ENCODE measurements around the gene RCE1.
"Not testable (repeated sequence)": the region's sequence is repeated elsewhere in the genome, so short reads cannot be mapped to it uniquely, and the experiment has no call there.

Gene RCE1, protein sequence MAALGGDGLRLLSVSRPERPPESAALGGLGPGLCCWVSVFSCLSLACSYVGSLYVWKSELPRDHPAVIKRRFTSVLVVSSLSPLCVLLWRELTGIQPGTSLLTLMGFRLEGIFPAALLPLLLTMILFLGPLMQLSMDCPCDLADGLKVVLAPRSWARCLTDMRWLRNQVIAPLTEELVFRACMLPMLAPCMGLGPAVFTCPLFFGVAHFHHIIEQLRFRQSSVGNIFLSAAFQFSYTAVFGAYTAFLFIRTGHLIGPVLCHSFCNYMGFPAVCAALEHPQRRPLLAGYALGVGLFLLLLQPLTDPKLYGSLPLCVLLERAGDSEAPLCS

DNA sequence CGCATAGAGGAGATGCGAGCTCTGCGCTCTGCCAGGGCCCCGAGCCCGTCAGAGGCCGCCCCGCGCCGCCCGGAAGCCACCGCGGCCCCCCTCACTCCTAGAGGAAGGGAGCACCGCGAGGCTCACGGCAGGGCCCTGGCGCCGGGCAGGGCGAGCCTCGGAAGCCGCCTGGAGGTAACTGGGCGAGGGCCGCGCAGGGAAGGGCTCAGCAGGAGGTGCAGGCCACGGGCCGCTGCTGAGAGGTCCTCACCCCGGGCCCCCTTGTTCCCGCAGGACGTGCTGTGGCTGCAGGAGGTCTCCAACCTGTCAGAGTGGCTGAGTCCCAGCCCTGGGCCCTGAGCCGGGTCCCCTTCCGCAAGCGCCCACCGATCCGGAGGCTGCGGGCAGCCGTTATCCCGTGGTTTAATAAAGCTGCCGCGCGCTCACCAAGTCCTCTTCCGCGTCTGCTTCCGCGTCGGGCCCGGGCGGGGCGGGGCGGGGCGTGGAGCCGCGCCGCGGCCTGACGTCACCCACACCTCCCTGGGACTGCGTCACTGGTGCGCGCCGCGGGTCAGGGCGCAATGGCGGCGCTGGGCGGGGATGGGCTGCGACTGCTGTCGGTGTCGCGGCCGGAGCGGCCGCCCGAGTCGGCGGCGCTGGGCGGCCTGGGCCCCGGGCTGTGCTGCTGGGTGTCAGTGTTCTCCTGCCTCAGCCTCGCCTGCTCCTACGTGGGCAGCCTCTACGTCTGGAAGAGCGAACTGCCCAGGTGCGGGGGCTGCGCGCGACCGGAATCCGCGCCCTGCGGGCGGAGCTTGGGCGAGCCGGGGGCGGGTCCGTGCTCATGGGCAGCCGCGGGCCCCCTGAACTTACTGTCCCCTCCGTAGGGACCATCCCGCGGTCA, at the start of gene RCE1:
Gene RCE1, plus strand, starts transcription at position 546 of the 880 bp plus-strand sequence. Its CDS starts 15 bp downstream, at position 561.
- peak; percentile 89 for FAIRE-seq
- DNase-seq (ENCODE audit: insufficient read length, low spot score) = peak; percentile 94

DNA sequence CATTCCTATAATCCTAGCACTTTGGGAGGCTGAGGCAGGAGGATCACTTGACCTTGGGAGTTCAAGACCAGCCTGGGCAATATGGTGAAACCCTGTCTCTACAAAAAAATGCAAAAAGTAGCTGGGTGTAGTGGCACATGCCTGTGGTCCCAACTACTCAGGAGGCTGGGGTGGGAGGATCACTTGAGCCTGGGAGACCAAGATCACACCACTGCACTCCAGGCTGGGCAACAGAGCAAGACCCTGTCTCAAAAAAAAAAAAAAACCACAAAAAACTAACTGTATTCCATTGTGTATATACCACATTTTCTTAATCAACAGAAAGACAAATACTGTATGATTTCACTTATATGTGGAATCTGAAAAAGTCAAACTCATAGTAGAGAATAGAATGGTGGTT, 43.4 kb upstream of the RCE1 start:
- peak; percentile 84 for FAIRE-seq
- not testable (repeated sequence) for DNase-seq (ENCODE audit: insufficient read length, low spot score)

DNA sequence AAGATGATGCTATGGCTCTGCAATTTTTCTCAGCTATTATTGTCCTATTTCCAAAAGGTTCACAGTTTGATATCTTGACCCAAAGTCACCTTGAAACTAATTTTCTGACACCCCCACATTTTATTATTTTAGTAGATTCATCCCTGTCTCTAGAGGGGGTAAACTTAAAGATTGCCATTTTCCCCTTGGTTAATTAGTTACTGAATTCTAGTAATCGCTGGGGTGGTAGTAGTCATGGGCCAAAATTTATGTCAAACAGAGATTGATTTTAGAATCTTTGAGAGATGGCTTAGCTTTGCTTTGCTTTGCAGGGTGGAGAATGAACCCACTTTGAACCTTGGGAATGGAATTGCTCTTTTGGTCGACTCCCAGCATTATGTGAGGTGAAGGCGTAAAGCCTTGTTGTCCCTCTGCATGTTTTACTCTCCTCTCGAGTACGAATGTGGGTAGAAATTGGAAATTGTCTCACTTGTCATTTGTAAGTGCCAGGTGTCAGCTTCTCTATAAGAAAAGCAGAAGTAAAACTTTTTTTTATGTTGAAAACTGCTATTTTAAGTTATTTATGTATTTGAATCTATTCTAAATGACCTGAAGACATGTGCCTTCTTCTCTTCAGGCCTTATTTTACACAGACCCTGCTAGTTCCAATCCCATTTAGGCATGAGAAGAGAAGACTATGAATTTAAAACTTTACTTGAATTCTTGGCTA, 42.4 kb upstream of the RCE1 start:
- FAIRE-seq = peak; percentile 95

DNA sequence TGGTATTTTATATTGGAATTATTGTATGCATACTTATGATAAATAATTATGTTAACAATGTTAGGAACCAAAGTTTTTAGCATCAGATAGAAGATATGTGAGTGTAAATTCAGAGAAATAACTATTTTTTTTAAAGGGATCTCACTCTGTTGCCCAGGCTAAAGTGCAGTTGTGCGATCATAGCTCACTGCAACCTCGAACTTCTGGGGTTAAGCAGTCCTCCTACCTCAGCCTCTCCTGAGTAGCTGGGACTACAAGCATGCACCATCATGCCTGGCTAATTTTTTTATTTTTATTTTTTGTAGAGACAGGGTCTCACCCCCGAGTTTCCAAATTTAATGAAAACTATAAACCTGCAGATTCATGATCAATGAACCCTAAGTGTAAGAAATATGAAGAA, 33.6 kb upstream of the RCE1 start:
- FAIRE-seq = no peak
- DNase-seq (ENCODE audit: insufficient read length, low spot score) = no peak

More for the DNA sequence above, 42.4 kb upstream of the RCE1 start:
- DNase-seq (ENCODE audit: insufficient read length, low spot score) = peak; percentile 17

DNA sequence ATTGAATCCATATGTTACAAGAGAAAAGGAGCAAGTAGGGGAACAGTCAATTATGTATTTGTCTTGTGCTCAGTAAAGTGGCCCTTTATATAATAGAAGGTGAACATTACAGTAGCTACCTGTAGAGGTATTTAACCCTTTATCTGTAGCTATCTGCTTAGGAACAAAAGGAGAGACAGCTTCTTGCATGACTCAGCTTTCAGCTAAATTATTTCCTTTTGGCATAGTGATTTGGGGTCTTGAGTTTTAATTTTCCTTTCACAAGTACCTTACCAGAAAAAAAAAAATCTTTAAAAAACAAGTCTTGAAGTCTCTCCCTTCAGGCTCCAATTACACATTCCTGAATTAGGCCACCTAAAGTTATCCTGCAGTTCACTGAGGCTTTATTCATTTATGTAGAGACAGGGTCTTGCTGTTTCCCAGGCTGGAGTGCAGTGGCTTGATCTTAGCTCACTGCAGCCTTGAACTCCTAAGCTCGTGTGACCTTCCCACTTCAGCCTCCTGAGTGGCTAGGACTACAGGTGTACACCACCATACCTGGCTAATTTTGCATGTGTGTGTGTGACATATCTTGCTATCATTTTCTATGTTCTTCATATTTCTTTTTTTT, 32.6 kb upstream of the RCE1 start:
- no peak for DNase-seq (ENCODE audit: insufficient read length, low spot score)
- FAIRE-seq = no peak

DNA sequence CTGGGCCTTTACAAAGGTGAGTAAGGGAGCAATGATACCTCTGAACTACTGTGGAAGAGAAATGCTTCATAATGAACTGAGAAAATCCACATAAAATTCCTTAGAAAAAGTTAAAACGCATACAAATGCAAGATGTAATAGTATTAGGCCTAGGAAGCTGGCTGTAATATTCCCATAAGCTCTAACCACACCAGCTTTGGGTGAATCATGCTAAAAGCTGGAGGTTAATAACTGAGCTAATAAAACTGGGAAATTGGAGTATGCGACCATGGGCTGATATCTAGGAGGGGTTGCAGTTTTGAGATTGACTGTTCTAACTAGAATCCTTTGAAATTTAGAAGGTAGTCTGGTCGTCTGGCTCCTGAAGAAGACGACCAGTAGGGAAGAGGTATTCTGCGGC, 28.6 kb upstream of the RCE1 start:
- DNase-seq (ENCODE audit: insufficient read length, low spot score) = no peak
- FAIRE-seq = no peak

DNA sequence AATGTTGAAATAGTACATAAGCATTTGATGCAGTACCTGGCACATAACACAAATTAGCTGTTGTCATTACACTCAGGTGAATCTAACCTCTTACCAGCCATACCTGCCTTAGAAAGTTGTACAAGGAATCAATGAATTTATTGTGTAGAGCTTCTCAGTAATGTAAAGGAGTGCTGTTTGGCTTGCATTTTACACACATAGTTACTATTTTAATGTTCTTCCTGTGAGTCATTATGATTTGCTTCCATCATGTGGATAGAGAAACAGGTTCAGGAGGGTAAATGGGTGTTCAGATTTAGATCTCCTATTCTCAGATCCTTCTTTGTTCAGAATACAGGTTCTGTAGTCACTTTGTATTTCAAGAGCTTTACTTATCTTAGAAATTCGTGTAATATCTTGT, 27.6 kb upstream of the RCE1 start:
- DNase-seq (ENCODE audit: insufficient read length, low spot score) (no peak), FAIRE-seq (no peak)

DNA sequence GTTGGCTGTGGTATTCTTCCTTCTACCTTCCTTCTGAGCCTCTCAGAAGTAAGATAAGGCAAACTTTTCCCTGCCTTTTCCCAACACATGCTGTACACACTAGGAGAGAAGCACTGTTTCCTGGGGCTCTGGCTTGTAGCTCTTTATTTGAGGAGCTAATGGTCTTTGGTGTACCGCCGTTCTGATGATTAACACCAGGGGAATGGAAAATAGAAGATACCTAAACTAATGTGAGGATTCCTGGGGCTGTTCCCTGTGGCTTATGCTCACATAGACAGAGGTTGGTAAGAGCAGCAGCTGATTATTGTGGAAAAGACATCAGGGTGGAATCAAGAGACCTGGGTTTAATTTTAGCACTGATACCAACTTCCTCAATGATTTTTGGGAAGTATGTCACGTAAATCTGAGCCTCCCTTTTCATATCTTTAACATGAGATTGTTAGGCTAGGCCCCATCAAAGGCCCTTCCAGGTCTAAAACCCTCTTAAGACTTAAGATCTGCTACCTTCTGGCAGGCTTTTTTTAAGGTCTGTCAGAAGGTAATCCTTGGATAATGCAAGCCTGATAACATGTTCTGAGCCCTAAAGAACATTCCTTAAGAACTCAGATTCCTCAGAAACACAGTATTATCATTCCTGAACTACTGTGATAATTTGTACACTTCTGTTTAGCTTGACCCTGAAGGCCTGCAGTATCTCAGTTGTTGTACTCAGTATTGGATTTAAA, 24.8 kb upstream of the RCE1 start:
- no peak for DNase-seq (ENCODE audit: insufficient read length, low spot score)
- FAIRE-seq = no peak

DNA sequence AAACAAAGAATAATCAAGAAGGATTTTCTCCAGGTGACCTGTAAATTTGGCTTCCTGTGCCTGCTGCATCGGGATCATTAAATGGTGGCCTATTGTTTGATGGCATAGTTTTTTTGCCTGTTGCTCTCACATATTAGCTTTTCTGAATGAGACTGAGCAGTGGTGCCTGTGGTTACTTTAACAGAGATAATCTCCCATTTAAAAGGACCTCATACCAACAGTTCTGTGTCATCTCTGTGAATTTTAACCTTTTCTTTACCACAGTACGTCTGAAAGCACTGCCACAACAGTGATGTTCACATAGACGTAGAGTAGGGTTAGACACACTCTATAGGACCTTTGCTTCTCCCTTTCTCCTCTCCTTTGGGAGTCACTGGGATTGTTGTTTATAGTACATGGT, 22.9 kb upstream of the RCE1 start:
- DNase-seq (ENCODE audit: insufficient read length, low spot score) (no peak), FAIRE-seq (no peak)

DNA sequence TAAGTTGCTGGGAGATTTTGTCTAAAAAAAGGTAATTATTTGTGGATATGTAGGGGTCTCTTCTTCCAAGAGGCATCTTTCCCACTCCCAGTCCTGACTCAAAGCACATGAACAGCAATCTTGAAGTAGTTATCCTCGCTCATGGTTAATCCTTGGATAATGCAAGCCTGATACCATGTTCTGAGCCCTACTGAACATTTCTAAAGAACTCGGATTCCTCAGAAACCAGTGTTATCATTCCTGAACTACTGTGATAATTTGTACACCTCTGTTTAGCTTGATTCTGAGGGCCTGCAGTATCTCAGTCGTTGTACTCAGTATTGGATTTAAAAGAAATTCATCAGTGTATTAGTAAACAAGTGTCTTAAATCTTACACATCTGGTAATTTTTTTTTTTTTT, 22.3 kb upstream of the RCE1 start:
- no peak for FAIRE-seq
- no peak for DNase-seq (ENCODE audit: insufficient read length, low spot score)

DNA sequence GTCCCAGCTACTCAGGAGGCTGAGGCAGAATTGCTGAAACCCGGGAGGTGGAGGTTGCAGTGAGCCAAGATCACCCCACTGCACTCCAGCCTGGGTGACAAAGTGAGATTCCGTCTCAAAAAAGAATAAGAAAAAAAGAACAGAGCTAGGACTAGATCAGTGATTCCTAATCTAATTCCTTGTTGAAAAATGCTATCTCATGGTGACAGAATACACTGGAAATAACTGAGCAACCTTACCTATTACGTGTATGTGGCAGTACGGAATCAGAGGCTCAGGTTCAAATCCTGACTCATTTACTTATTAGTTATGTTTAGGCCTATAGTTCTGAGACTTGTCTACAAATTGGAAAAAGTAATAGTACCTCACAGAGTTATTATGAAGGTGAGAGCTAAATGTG, 19.5 kb upstream of the RCE1 start:
- FAIRE-seq = no peak

DNA sequence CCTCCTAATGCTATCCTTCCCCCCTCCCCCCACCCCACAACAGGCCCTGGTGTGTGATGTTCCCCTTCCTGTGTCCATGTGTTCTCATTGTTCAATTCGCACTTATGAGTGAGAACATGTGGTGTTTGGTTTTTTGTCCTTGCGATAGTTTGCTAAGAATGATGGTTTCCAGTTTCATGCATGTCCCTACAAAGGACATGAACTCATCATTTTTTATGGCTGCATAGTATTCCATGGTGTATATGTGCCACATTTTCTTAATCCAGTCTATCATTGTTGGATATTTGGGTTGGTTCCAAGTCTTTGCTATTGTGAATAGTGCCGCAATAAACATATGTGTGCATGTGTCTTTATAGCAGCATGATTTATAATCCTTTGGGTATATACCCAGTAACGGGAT, 18.7 kb upstream of the RCE1 start:
- FAIRE-seq; DNase-seq (ENCODE audit: insufficient read length, low spot score): not testable (repeated sequence)

More for the DNA sequence above, 19.5 kb upstream of the RCE1 start:
- no peak for DNase-seq (ENCODE audit: insufficient read length, low spot score)

DNA sequence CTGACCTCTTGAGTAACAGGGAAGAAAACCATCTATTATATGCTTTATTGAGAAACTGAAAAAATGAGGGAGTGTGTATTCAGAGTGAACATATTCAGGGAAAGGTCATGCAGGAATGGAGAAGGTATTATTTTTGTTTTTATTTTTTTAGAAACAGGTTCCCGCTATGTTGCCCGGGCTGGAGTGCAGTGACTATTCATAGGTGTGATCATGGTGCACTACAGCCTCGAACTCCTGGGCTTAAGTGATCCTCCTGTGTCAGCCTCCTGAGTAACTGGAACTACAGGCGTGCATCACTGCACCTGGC, 8.7 kb upstream of the RCE1 start:
- no peak for FAIRE-seq
- no peak for DNase-seq (ENCODE audit: insufficient read length, low spot score)

DNA sequence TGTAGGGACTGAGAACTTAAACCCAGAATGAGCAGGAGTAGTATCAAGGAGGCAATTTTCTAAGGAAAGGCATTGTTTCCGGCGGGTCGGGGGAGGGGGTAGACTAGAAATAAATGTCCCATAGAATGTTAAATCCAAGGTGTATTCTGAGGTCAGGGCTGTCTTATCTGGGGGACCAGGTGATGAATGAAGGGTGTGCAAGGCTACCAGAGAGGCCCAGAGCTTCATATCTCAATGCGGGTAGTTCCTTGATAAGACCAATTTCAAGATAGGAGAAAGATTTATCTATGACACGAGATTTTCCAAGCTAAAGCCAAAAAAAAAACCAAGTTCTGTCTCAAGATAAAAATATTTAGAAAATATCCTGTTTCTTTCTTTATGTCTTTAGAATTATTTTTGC, 8.3 kb upstream of the RCE1 start:
- DNase-seq (ENCODE audit: insufficient read length, low spot score) = no peak
- FAIRE-seq = no peak

DNA sequence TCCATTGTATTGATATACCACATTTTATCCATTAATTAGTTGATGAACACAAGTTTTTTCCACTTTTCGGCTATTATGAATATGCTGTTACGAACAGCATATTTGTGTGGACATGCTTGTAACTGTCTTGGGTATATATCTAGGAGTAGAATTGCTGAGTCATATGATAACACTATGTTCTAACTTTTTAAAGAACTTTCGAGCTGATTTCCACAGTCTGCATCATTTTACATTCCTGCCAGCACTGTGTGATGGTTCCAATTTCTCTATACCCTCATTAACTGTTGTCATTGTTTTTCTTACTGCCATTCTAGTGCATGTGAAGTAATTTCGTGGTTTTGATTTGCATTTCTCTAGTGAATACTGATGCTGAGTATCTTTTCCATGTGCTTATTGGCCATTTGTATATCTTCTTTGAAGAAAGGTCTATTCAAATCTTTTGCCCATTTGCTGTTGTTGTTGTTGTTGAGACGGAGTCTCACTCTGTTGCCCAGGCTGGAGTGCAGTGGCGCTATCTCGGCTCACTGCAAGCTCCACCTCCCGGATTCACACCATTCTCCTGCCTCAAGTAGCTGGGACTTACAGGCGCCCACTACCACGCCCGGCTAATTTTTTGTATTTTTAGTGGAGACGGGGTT, 7.4 kb upstream of the RCE1 start:
- DNase-seq (ENCODE audit: insufficient read length, low spot score) = no peak
- no peak for FAIRE-seq

DNA sequence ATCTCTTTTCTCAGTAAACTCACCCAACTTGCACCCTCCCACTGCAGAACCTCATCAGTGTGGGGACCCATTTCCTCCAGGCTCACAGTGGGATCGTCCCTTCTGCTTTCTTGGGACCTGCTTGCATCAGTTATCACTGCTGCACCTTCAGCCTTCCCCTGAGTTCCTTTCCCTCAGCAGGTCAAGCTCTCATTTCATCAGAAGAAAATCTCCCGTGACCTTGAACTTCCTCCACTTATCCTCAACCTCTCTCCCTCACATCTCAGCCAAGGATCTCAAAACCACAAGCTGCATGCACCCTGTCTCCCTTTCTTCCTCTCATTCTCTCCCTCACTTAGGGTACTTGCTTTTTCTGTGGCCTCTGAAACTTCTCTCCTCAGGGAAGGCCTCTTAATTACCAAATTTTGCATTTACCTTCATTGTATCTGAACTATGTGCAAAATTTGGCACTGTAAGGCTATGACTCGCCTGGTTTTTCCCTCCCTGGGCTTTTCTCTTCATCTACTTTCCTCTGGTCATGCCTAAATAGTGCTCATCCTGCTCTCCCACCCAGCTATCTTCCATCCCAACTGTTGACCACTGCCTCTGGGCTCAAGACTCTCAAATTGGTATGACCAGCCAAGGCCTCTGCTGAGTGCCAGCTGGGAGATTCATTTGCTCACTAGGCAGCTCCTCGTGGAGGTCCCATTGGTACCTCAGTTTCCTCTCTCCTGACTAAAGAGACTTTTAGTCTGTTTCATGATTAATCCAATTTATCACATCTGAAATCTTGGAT, 2.7 kb upstream of the RCE1 start:
- DNase-seq (ENCODE audit: insufficient read length, low spot score) (no peak), FAIRE-seq (no peak)

DNA sequence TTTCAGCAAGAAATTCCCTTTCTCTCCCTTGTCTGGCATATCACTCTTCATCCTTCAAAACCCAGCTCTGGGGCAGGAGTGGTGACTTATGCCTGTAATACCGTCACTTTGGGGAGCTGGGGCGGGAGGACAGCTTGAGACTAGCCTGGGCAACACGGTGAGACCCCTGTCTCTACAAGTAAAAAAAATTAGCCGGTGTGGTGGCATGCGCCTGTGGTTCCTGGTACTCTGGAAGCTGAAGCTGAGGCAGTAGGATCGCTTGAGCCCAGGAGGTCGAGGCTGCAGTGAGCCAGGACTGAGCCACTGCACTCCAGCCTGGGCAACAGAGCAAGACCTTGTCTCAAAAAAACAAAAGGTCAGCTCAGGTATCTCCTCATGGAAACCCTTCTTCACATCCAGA, 1.4 kb upstream of the RCE1 start:
- FAIRE-seq = no peak
- no peak for DNase-seq (ENCODE audit: insufficient read length, low spot score)

DNA sequence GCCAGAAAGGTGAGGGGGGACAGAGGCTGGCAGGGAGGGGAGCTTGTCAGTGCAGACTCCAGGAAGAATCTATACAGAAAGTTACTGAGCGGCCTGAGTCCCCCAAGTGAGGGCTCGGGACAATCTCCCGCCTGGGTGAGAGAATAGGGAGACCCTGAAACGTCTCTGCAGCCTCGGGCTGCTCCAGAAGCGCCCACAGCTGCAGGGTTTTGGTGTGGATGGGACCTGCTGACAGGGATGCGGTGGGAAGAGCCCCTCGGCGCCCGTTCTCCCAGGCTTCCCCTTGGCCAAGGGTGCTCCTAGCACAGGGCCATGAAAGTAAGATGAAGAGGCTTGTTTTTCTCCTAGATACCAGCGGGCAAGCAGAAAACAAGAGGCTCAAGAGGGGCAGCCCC, 743 bp upstream of the RCE1 start:
- no peak for DNase-seq (ENCODE audit: insufficient read length, low spot score)
- FAIRE-seq = no peak

DNA sequence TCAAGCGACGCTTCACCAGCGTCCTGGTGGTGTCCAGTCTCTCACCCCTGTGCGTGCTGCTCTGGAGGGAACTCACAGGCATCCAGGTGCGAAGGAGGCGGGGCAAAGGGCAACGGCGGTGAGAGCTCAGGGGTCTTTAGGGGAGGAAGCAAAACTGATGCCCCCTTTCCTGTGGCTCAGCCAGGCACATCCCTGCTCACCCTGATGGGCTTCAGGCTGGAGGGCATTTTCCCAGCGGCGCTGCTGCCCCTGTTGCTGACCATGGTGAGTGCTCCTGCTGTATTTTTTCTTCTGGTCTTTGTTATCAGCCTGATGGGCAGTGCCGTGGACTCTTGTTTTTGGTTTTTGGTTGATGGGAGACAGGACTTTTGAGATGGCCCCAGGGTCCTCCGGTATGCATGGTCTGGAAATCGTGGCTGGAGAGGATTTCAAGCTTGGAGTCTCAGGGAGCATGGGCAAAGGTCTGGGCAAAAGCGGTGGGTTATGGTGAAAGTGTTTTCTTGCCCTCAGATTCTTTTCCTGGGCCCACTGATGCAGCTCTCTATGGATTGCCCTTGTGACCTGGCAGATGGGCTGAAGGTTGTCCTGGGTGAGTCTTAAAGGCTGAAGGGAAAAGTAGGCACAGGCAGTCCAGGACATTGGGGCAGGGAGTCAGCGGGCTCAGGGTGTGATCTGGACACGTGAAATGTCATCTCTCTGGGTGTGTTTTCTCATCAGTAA, 695 bp downstream of the RCE1 start:
- no peak for FAIRE-seq
- no peak for DNase-seq (ENCODE audit: insufficient read length, low spot score)

All from GM19239 (cell line).